ENCODE measurements around the gene DCLRE1A.

The DCLRE1A gene

DNA sequence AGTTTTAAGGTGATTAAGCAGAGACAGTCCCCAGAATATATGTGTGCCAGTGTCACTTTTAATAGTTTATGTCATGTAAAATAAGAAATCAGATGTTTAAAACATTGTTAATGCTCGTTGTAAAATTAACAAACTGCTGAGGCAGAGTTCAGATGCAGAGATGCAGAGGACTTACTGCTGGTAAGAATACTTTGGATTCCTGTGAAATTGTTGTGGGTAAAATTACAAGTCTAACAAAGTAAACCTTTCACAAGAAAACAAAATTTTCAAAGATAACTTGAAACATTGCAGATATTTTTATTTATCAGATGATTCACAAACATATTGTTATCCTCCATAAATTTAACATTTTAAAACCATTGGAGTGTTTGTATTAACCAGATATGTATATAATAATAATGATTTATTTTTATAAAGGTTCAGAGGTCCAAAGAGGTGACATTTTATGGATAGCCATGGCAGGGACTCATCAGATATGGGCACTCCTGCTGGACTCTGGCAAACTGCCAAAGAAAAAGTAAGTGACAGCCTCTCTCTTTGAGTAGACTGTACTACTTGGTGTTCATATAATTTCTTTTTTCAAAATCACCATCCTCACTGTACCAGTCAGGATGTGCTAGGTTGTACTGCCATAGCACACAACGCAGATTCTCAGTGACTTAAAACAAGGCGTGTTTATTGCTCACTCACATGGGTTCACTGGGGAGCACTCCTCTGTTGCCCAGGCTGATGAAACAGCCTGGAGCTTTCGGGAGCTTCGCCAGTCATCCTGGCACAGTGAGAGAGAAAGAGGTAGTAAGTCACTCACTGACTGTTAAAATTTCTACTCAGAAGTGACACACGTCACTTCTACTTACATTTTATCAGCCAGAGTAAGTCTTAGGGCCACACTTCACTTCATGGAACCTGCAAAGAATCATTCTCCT lies 44.1 kb upstream of the DCLRE1A start:
- Histone ChIP-seq H3K9me3 (ENCODE audit: control insufficient read depth, insufficient read depth, low read depth, low read length) (no peaks in the 10 kb centered on the region), H3K4me1 (ENCODE audit: control insufficient read depth, insufficient read depth, low read length) (peaks cover 2% of the 10 kb centered on the region; the same call in 1 of the 2 replicates), H3K4me3 (ENCODE audit: low read depth, low read length) (no peak overlapping the region), H3K27ac (ENCODE audit: extremely low read depth, low read depth, low read length) (no peak overlapping the region), H3K36me3 (ENCODE audit: control insufficient read depth in 2 of 2, insufficient read depth in 1 of 2, low read length in 2 of 2) (peaks cover 13 to 20% of the 10 kb centered on the region in 2 experiments; a peak in 2 of 3 replicates)
- ChIA-PET POLR2A (no interaction called here), CTCF (interaction anchor here (0.8 kb wide), 1 partner anchor 12 kb away, joined by 3 read pairs; no protein-coding TSS in a partner anchor)
- TF ChIP-seq, protein P1, sequence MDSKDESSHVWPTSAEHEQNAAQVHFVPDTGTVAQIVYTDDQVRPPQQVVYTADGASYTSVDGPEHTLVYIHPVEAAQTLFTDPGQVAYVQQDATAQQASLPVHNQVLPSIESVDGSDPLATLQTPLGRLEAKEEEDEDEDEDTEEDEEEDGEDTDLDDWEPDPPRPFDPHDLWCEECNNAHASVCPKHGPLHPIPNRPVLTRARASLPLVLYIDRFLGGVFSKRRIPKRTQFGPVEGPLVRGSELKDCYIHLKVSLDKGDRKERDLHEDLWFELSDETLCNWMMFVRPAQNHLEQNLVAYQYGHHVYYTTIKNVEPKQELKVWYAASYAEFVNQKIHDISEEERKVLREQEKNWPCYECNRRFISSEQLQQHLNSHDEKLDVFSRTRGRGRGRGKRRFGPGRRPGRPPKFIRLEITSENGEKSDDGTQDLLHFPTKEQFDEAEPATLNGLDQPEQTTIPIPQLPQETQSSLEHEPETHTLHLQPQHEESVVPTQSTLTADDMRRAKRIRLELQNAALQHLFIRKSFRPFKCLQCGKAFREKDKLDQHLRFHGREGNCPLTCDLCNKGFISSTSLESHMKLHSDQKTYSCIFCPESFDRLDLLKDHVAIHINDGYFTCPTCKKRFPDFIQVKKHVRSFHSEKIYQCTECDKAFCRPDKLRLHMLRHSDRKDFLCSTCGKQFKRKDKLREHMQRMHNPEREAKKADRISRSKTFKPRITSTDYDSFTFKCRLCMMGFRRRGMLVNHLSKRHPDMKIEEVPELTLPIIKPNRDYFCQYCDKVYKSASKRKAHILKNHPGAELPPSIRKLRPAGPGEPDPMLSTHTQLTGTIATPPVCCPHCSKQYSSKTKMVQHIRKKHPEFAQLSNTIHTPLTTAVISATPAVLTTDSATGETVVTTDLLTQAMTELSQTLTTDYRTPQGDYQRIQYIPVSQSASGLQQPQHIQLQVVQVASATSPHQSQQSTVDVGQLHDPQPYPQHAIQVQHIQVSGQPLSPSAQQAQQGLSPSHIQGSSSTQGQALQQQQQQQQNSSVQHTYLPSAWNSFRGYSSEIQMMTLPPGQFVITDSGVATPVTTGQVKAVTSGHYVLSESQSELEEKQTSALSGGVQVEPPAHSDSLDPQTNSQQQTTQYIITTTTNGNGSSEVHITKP (tag by site-specific recombination; IDR thresholded peaks at IDR 0.05): no peak
- no peak for TF ChIP-seq ZBTB44 (tag by site-specific recombination; IDR thresholded peaks at IDR 0.05)
- no peak for TF ChIP-seq ZNF280C (tag by site-specific recombination; IDR thresholded peaks at IDR 0.05)
- 0 out of 2 replicates have a peak, but pooled peaks have one; percentile 47 for TF ChIP-seq ZSCAN30 (tag by site-specific recombination; IDR thresholded peaks at IDR 0.05)
- no peak for TF ChIP-seq ZEB2 (tag by site-specific recombination; IDR thresholded peaks at IDR 0.05)
- TF ChIP-seq ZNF660 (tag by site-specific recombination; IDR thresholded peaks at IDR 0.05): peak; percentile 21; the same call in 1 of the 2 replicates
- TF ChIP-seq BCL11A (tag by site-specific recombination; IDR thresholded peaks at IDR 0.05; ENCODE audit: low read depth): no peak
- no peak for TF ChIP-seq ZNF544 (tag by site-specific recombination; IDR thresholded peaks at IDR 0.05)
- no peak for TF ChIP-seq ZBTB48 (tag by site-specific recombination; IDR thresholded peaks at IDR 0.05)
- TF ChIP-seq KLF16 (tag by site-specific recombination; IDR thresholded peaks at IDR 0.05): no peak
- TF ChIP-seq ZNF174 (tag by site-specific recombination; IDR thresholded peaks at IDR 0.05): no peak
- no peak for TF ChIP-seq ZBTB8A (tag by site-specific recombination; IDR thresholded peaks at IDR 0.05)

DNA sequence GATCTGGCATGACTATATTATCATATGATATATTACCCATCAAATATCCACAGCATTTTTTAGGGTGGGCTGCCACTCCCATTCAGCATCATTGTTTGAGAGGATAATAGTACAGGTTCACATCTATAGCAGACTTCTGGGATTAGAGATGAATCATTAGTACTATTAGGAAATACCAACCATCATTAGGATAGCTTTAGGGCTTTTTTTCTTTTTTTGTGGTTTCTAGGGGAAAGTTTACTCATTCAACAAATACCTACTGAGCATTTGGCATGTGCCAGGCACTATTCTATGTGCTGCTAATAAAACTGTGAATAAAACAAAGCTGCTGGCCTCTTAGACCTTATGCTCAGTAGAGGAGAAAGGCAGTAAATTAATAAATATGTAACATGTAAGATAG lies 41.1 kb upstream of the DCLRE1A start:
- peaks cover 0 to 12% of the 10 kb centered on the region in 2 experiments; a peak in 1 of 3 replicates for H3K36me3 ChIP-seq (ENCODE audit: control insufficient read depth in 2 of 2, insufficient read depth in 1 of 2, low read length in 2 of 2)

More for the DNA sequence above, 41.1 kb upstream of the DCLRE1A start:
- no peak for TF ChIP-seq ZNF555 (tag by site-specific recombination; conservative IDR thresholded peaks at IDR 0.05)
- TF ChIP-seq ZNF660 (tag by site-specific recombination; IDR thresholded peaks at IDR 0.05): no peak
- TF ChIP-seq ZNF37A (tag by site-specific recombination; IDR thresholded peaks at IDR 0.05): no peak
- TF ChIP-seq, protein P2, sequence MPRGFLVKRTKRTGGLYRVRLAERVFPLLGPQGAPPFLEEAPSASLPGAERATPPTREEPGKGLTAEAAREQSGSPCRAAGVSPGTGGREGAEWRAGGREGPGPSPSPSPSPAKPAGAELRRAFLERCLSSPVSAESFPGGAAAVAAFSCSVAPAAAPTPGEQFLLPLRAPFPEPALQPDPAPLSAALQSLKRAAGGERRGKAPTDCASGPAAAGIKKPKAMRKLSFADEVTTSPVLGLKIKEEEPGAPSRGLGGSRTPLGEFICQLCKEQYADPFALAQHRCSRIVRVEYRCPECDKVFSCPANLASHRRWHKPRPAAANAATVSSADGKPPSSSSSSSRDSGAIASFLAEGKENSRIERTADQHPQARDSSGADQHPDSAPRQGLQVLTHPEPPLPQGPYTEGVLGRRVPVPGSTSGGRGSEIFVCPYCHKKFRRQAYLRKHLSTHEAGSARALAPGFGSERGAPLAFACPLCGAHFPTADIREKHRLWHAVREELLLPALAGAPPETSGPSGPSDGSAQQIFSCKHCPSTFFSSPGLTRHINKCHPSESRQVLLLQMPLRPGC (tag by site-specific recombination; IDR thresholded peaks at IDR 0.05): no peak
- no peak for TF ChIP-seq ZNF623 (tag by site-specific recombination; IDR thresholded peaks at IDR 0.05)
- TF ChIP-seq ZNF239 (tag by site-specific recombination; IDR thresholded peaks at IDR 0.05): no peak
- no peak overlapping the region for H3K27ac ChIP-seq (ENCODE audit: extremely low read depth, low read depth, low read length)
- ChIA-PET CTCF (interaction anchor here (0.7 kb wide), 1 partner anchor 29 kb away, joined by 3 read pairs; no protein-coding TSS in a partner anchor), POLR2A (no interaction called here)
- no peaks in the 10 kb centered on the region for H3K9me3 ChIP-seq (ENCODE audit: control insufficient read depth, insufficient read depth, low read depth, low read length)
- H3K4me3 ChIP-seq (ENCODE audit: low read depth, low read length): no peak overlapping the region
- peaks cover 2% of the 10 kb centered on the region; the same call in 1 of the 2 replicates for H3K4me1 ChIP-seq (ENCODE audit: control insufficient read depth, insufficient read depth, low read length)
